Upper lobe of left lung (tissue), 4 donors: Measurements from ENCODE around the gene SCTR.

Source experiments
- EP300 ChIP-seq, 4 donors: sonication (generic); formaldehyde crosslinking; IDR thresholded peaks; one replicate each; pipeline ENCODE4 v1.5.1; 2017; ENCODE audit warnings: antibody characterized with exemption in 4 of 4, control low read depth in 2 of 4
- POLR2A ChIP-seq, 4 donors: fragments of 450-650 bp; IDR thresholded peaks; one replicate each; pipeline ENCODE4 v1.5.1; 2016 to 2017; ENCODE audit warnings: antibody characterized with exemption in 4 of 4, mild to moderate bottlenecking in 2 of 4
- POLR2AphosphoS5 ChIP-seq, 2 donors: sonication (generic); formaldehyde crosslinking; IDR thresholded peaks; one replicate each; pipeline ENCODE4 v1.5.1; 2017; ENCODE audit warnings: antibody characterized with exemption in 2 of 2
- TF ChIP-seq, protein P1 (sequence below), 6 experiments: fragments of 450-650 bp in 4 of 6; fragments of 200-600 bp in 2 of 6; sonication (generic) in 2 of 6; IDR thresholded peaks; one replicate each; pipeline ENCODE4 v1.5.1; 2016 to 2019; ENCODE audit warnings: antibody characterized with exemption in 6 of 6

DNA sequence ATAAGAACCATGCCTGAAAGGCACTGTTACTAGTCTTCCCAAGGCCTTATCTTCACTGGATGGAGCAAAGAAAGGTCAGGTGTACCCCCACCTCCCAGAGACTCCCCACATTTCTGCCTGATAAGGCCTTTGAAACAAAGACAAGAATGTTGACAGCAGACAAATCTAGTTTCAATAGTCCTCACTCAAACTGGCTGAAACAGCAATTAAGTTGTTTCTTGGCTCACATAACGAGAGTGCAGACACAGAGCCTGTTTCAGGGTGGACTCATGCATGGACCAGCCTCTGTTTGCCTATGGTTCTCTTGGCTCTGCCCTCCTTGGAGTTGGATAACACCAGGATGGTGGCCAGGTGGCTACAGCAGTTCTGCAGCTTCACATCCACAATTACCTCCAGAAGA lies 12.4 kb upstream of the SCTR start:
- TF ChIP-seq POLR2A (IDR thresholded peaks at IDR 0.05) = no peak
- TF ChIP-seq, protein P1, sequence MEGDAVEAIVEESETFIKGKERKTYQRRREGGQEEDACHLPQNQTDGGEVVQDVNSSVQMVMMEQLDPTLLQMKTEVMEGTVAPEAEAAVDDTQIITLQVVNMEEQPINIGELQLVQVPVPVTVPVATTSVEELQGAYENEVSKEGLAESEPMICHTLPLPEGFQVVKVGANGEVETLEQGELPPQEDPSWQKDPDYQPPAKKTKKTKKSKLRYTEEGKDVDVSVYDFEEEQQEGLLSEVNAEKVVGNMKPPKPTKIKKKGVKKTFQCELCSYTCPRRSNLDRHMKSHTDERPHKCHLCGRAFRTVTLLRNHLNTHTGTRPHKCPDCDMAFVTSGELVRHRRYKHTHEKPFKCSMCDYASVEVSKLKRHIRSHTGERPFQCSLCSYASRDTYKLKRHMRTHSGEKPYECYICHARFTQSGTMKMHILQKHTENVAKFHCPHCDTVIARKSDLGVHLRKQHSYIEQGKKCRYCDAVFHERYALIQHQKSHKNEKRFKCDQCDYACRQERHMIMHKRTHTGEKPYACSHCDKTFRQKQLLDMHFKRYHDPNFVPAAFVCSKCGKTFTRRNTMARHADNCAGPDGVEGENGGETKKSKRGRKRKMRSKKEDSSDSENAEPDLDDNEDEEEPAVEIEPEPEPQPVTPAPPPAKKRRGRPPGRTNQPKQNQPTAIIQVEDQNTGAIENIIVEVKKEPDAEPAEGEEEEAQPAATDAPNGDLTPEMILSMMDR (IDR thresholded peaks at IDR 0.05) = no peak
- TF ChIP-seq POLR2AphosphoS5 (IDR thresholded peaks at IDR 0.05) = no peak
- TF ChIP-seq EP300 (IDR thresholded peaks at IDR 0.05) = no peak
